ENCODE measurements around the gene OSM.

DNA sequence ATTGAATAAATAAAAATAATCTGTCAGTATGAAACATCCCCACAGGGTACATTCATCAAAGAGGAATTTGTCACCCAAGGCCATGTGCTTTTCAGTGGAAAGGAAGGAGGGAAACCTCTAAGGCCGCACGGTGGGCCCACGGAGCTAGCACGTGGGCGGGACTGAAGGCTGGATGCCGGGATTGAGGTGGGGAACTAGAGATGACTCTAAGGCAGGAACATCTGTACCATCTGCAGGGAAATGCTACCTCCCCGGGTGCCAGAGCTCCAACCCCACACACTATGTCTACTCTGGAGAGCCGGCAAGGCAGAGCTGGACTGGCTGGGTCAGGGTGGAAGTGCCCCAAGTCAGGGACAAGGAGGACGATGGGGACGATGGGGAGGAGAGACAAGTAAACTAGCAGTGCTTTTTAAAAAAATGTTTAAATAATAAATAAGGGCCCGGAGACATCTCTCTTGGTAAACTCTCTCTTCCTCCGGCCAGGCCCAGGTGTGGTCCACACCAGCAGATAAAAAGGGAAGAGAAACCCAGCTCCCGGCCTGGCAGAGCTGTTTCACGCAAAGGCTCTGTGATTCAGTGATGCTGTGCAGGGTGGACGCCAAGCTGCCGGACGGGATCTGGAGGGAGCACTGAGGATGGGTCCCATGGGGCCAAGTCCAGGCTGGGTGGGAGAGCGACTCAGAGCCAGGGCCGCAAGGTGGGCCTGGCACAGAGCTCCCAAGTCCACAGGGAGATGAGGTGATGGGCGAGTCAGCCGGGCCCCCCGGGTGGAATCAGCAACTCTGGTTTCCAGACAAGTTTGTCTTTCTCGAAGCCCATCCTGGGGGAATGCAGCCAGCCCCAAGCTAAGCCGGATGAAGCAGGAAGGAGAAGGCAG, 25.9 kb downstream of the OSM start:
- TF ChIP-seq TARDBP (IDR thresholded peaks at IDR 0.05): no peak
- no peak for TF ChIP-seq BHLHE40 (IDR thresholded peaks at IDR 0.05; ENCODE audit: borderline replicate concordance)
- no peak for TF ChIP-seq SP1 (IDR thresholded peaks at IDR 0.05)
- TF ChIP-seq SUZ12 (IDR thresholded peaks at IDR 0.05): no peak
- TF ChIP-seq ELF4 (IDR thresholded peaks at IDR 0.05): no peak
- no peak for TF ChIP-seq NFRKB (IDR thresholded peaks at IDR 0.05)
- no peak for TF ChIP-seq FOXM1 (IDR thresholded peaks at IDR 0.05; ENCODE audit: borderline replicate concordance)
- no peak for TF ChIP-seq FOXA1 (IDR thresholded peaks at IDR 0.05)

Measured in HEK293T (cell line).